ENCODE measurements around the gene MED9. TPM values are rescaled to one million over a fixed set of nuclear protein-coding genes. Genes with fewer than 3 reads are reported as not detected.

Gene MED9
- polyA plus RNA-seq, 1 donor from 2014 or later, result 25.1 TPM

DNA sequence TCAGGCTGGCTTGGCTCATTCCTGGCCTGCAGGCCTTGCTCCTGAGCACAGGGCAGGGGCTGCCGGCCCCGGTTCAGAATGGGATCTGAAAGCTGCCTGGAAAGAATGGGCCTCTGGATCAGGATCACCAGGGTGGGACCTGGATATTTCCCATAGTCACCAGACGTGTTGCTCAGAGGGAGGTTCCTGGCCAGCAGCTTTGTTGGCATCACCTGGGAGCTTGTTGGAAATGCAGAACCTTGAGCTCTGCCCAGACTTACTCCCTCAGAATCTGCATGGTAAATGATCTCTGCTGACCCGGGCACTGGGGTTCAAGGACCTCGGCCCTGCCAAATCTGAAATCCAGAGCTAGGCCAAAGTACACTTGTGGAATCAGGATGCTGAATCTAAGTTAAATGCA, 29.5 kb upstream of the MED9 start:
- no peak overlapping the region for H3K4me2 ChIP-seq (ENCODE audit: low read length)
- no peak overlapping the region for H3K27ac ChIP-seq (ENCODE audit: low read length)
- H3K79me2 ChIP-seq (replicated peaks; ENCODE audit: insufficient read depth, low read length), result no peaks in the 10 kb centered on the region
- H3F3A ChIP-seq (ENCODE audit: insufficient read depth, low read length, poor library complexity, severe bottlenecking), result no peaks in the 10 kb centered on the region
- no peak overlapping the region for H2AFZ ChIP-seq (ENCODE audit: low read depth, low read length)
- no peak for TF ChIP-seq RAD21 (conservative IDR thresholded peaks at IDR 0.05)
- no peak for TF ChIP-seq MXI1 (conservative IDR thresholded peaks at IDR 0.05; ENCODE audit: poor library complexity, severe bottlenecking)
- TF ChIP-seq POLR2AphosphoS5 (IDR thresholded peaks at IDR 0.05), result no peak
- TF ChIP-seq EZH2 (IDR thresholded peaks at IDR 0.05; ENCODE audit: borderline replicate concordance, insufficient read depth, low read length, poor library complexity, severe bottlenecking), result no peak
- TF ChIP-seq, protein P1, sequence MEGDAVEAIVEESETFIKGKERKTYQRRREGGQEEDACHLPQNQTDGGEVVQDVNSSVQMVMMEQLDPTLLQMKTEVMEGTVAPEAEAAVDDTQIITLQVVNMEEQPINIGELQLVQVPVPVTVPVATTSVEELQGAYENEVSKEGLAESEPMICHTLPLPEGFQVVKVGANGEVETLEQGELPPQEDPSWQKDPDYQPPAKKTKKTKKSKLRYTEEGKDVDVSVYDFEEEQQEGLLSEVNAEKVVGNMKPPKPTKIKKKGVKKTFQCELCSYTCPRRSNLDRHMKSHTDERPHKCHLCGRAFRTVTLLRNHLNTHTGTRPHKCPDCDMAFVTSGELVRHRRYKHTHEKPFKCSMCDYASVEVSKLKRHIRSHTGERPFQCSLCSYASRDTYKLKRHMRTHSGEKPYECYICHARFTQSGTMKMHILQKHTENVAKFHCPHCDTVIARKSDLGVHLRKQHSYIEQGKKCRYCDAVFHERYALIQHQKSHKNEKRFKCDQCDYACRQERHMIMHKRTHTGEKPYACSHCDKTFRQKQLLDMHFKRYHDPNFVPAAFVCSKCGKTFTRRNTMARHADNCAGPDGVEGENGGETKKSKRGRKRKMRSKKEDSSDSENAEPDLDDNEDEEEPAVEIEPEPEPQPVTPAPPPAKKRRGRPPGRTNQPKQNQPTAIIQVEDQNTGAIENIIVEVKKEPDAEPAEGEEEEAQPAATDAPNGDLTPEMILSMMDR (IDR thresholded peaks at IDR 0.05; ENCODE audit: poor library complexity, severe bottlenecking), result no peak
- TF ChIP-seq REST (IDR thresholded peaks at IDR 0.05; ENCODE audit: borderline replicate concordance), result no peak
- TF ChIP-seq SMC3 (conservative IDR thresholded peaks at IDR 0.05; ENCODE audit: poor library complexity), result no peak
- no peak for TF ChIP-seq EP300 (conservative IDR thresholded peaks at IDR 0.05; ENCODE audit: poor library complexity, severe bottlenecking)
- TF ChIP-seq TAF1 (IDR thresholded peaks at IDR 0.05; ENCODE audit: low read depth), result no peak
- no peaks in the 10 kb centered on the region for H4K20me1 ChIP-seq (ENCODE audit: insufficient read depth)
- no peaks in the 10 kb centered on the region for H3K9me3 ChIP-seq (ENCODE audit: low read length)
- H3K27me3 ChIP-seq (ENCODE audit: insufficient read depth, low read depth, low read length), result no peaks in the 10 kb centered on the region
- H3K9ac ChIP-seq (ENCODE audit: low read length), result no peak overlapping the region
- no peaks in the 10 kb centered on the region for H3K36me3 ChIP-seq (ENCODE audit: insufficient read depth, low read length)
- H3K9me2 ChIP-seq (ENCODE audit: insufficient read depth, low read length), result no peaks in the 10 kb centered on the region
- no peak overlapping the region for H3K4me3 ChIP-seq (ENCODE audit: low read length)

DNA sequence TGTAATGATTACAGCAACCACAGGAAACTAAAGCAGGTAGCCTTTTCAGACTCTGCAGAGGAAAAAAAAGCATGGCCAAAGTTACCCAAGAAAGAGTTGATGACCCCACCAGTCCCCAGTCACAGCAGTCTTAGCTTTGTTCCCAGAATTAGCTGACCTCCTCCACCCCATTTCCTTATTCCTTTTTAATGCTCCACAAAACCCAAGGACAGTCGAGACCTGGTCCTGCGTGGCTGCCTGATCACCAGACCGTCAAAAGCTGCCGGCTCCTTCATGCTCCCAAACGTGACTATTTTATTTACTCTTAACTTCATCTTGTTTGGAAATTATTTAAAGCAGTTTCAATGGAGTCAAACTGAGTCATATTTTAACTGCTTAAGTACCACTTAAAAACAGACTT, 28.7 kb upstream of the MED9 start:
- H3K79me2 ChIP-seq (replicated peaks; ENCODE audit: insufficient read depth, low read length), result no peaks in the 10 kb centered on the region
- H3K9me3 ChIP-seq (ENCODE audit: low read length), result no peaks in the 10 kb centered on the region
- H3K27ac ChIP-seq (ENCODE audit: low read length), result no peak overlapping the region
- no peaks in the 10 kb centered on the region for H4K20me1 ChIP-seq (ENCODE audit: insufficient read depth)
- H3K4me3 ChIP-seq (ENCODE audit: low read length), result no peak overlapping the region
- H3K4me2 ChIP-seq (ENCODE audit: low read length), result no peak overlapping the region
- H3K36me3 ChIP-seq (ENCODE audit: insufficient read depth, low read length), result no peaks in the 10 kb centered on the region
- no peak for TF ChIP-seq MXI1 (conservative IDR thresholded peaks at IDR 0.05; ENCODE audit: poor library complexity, severe bottlenecking)
- TF ChIP-seq, protein P1 (IDR thresholded peaks at IDR 0.05; ENCODE audit: poor library complexity, severe bottlenecking), result no peak
- no peak for TF ChIP-seq REST (IDR thresholded peaks at IDR 0.05; ENCODE audit: borderline replicate concordance)
- no peak for TF ChIP-seq SMC3 (conservative IDR thresholded peaks at IDR 0.05; ENCODE audit: poor library complexity)
- no peaks in the 10 kb centered on the region for H3K9me2 ChIP-seq (ENCODE audit: insufficient read depth, low read length)
- H3K27me3 ChIP-seq (ENCODE audit: insufficient read depth, low read depth, low read length), result no peaks in the 10 kb centered on the region
- H3K9ac ChIP-seq (ENCODE audit: low read length), result no peak overlapping the region
- H3F3A ChIP-seq (ENCODE audit: insufficient read depth, low read length, poor library complexity, severe bottlenecking), result no peaks in the 10 kb centered on the region
- no peak overlapping the region for H2AFZ ChIP-seq (ENCODE audit: low read depth, low read length)

Data from neural cell (in vitro differentiated cells).